MM.1S (cell line): ENCODE data around the gene FAH.

Source experiments
- DNase-seq: peaks from one replicate; pipeline ENCODE4 v3.0.0-alpha.2; 2015
- H2AFZ ChIP-seq: fragments of 300-600 bp; sonication (generic); 2 replicates; pipeline ENCODE4 v1.6.0; 2016; ENCODE audit warnings: antibody characterized with exemption, low read length
- H3F3A ChIP-seq: fragments of 300-600 bp; sonication (generic); 2 replicates; pipeline ENCODE4 v1.6.1; 2016; ENCODE audit warnings: mild to moderate bottlenecking, antibody characterized with exemption, low read length, moderate library complexity, mixed read lengths; ENCODE audit not compliant: insufficient read depth
- H3K27ac ChIP-seq: fragments of 300-600 bp; sonication (generic); 2 replicates; pipeline ENCODE4 v1.5.1; 2016; ENCODE audit warnings: mild to moderate bottlenecking, low read length
- H3K27me3 ChIP-seq: fragments of 300-600 bp; sonication (generic); replicated peaks from 2 replicates; pipeline ENCODE4 v1.6.0; 2016; ENCODE audit warnings: low read length; ENCODE audit not compliant: insufficient read depth
- H3K36me3 ChIP-seq: fragments of 300-600 bp; sonication (generic); replicated peaks from 2 replicates; pipeline ENCODE4 v1.6.1; 2016; ENCODE audit warnings: mild to moderate bottlenecking, low read length, mixed read lengths; ENCODE audit not compliant: insufficient read depth
- H3K4me1 ChIP-seq: fragments of 300-600 bp; sonication (generic); 2 replicates; pipeline ENCODE4 v1.6.1; 2016; ENCODE audit warnings: low read length, mixed read lengths
- H3K4me2 ChIP-seq: fragments of 300-600 bp; sonication (generic); 2 replicates; pipeline ENCODE4 v1.6.0; 2016; ENCODE audit warnings: low read depth, low read length
- H3K4me3 ChIP-seq: fragments of 300-600 bp; sonication (generic); 2 replicates; pipeline ENCODE4 v1.5.1; 2016; ENCODE audit warnings: low read length, mixed read lengths
- H3K79me2 ChIP-seq: fragments of 300-600 bp; sonication (generic); 2 replicates; pipeline ENCODE4 v1.6.1; 2016; ENCODE audit warnings: mixed run types, low read length, mixed read lengths
- H3K9ac ChIP-seq: fragments of 300-600 bp; sonication (generic); 2 replicates; pipeline ENCODE4 v1.6.1; 2016; ENCODE audit warnings: low read length, mixed read lengths
- H3K9me2 ChIP-seq: fragments of 300-600 bp; sonication (generic); replicated peaks from 2 replicates; pipeline ENCODE4 v1.6.1; 2016; ENCODE audit warnings: mild to moderate bottlenecking, low read length, mixed read lengths; ENCODE audit not compliant: insufficient read depth
- H3K9me3 ChIP-seq: fragments of 300-600 bp; sonication (generic); replicated peaks from 2 replicates; pipeline ENCODE4 v1.6.1; 2016; ENCODE audit warnings: mild to moderate bottlenecking, low read length, mixed read lengths; ENCODE audit not compliant: insufficient read depth
- H4K20me1 ChIP-seq: fragments of 300-600 bp; sonication (generic); 2 replicates; pipeline ENCODE4 v1.6.1; 2016; ENCODE audit warnings: mild to moderate bottlenecking, low read length, moderate library complexity, mixed read lengths; ENCODE audit not compliant: insufficient read depth
- CTCF ChIP-seq: fragments of 300-600 bp; sonication (generic); IDR thresholded peaks from 2 replicates; pipeline ENCODE4 v1.5.1; 2016; ENCODE audit warnings: antibody characterized with exemption, low read length, mixed read lengths
- EZH2 ChIP-seq: fragments of 300-600 bp; sonication (generic); optimal IDR thresholded peaks from 2 replicates; pipeline ENCODE3; 2017; ENCODE audit warnings: low read depth, mild to moderate bottlenecking, antibody characterized with exemption, low read length, mixed read lengths
- EZH2phosphoT487 ChIP-seq: fragments of 300-600 bp; sonication (generic); IDR thresholded peaks from 2 replicates; pipeline ENCODE4 v1.6.1; 2018; ENCODE audit warnings: antibody characterized with exemption, low read length

The FAH gene

GRCh38 chr15:80217327-80217900 is 64.6 kb downstream of the FAH start:
- no peaks in the 10 kb centered on the region for H3K9me3 ChIP-seq
- no peaks in the 10 kb centered on the region for H3K9me2 ChIP-seq
- no peak overlapping the region for H3K27ac ChIP-seq
- H3K27me3 ChIP-seq, result no peaks in the 10 kb centered on the region
- no peaks in the 10 kb centered on the region for H4K20me1 ChIP-seq
- no peak overlapping the region for H3K4me3 ChIP-seq
- no peaks in the 10 kb centered on the region for H3F3A ChIP-seq
- H2AFZ ChIP-seq, result no peak overlapping the region
- H3K4me2 ChIP-seq, result no peak overlapping the region
- no peaks in the 10 kb centered on the region for H3K79me2 ChIP-seq
- no peak overlapping the region for H3K9ac ChIP-seq
- H3K4me1 ChIP-seq, result no peaks in the 10 kb centered on the region
- no peaks in the 10 kb centered on the region for H3K36me3 ChIP-seq
- no peak for TF ChIP-seq EZH2phosphoT487
- no peak for TF ChIP-seq CTCF
- TF ChIP-seq EZH2, result no peak
- DNase-seq, result no peak

- Histone ChIP-seq H3K27ac (no peak overlapping the region), H3K9me2 (no peaks in the 10 kb centered on the region), H2AFZ (no peak overlapping the region), H3K36me3 (no peaks in the 10 kb centered on the region), H3K4me1 (no peaks in the 10 kb centered on the region), H3K9ac (no peak overlapping the region), H3K4me3 (no peak overlapping the region), H3F3A (no peaks in the 10 kb centered on the region), H3K27me3 (no peaks in the 10 kb centered on the region), H4K20me1 (no peaks in the 10 kb centered on the region), H3K4me2 (no peak overlapping the region), H3K9me3 (no peaks in the 10 kb centered on the region), H3K79me2 (no peaks in the 10 kb centered on the region)
- DNase-seq, result no peak
- TF ChIP-seq EZH2, result no peak
- TF ChIP-seq EZH2phosphoT487, result no peak
- TF ChIP-seq CTCF, result no peak
These were observed 67.2 kb downstream of the FAH start for GRCh38 chr15:80219955-80220354.

- Histone ChIP-seq H3K9ac (no peak overlapping the region), H3K4me2 (no peak overlapping the region), H3K27me3 (no peaks in the 10 kb centered on the region), H3K36me3 (no peaks in the 10 kb centered on the region), H3K4me3 (no peak overlapping the region), H3K9me3 (no peaks in the 10 kb centered on the region), H3K27ac (no peak overlapping the region), H3K79me2 (no peaks in the 10 kb centered on the region), H3K4me1 (no peaks in the 10 kb centered on the region), H3F3A (no peaks in the 10 kb centered on the region), H3K9me2 (no peaks in the 10 kb centered on the region), H4K20me1 (no peaks in the 10 kb centered on the region), H2AFZ (no peak overlapping the region)
- TF ChIP-seq EZH2phosphoT487, result no peak
- no peak for TF ChIP-seq EZH2
- TF ChIP-seq CTCF, result no peak
- DNase-seq, result no peak
These were observed 76.3 kb downstream of the FAH start for GRCh38 chr15:80228959-80229610.
